Heart left ventricle (tissue), 16 donors: ENCODE results near the gene ERRFI1. TPM values are rescaled to one million over a fixed set of nuclear protein-coding genes. Genes with fewer than 3 reads are reported as not detected.

ENCODE experiments used
- ATAC-seq, 4 donors: fragments of 200-7000 bp; cut with Tn5 transposase; one replicate each; pipeline ENCODE4 v1.9.1; 2020 to 2022; ENCODE audit warnings: moderate library complexity in 4 of 4, mild to moderate bottlenecking in 3 of 4, moderate number of reproducible peaks in 1 of 4
- DNase-seq, 5 donors: peaks; one replicate each; pipeline ENCODE4 v3.0.0-alpha.2; 2020
- H3K27ac ChIP-seq, 12 donors: fragments of 200-600 bp; sonication (generic) in 4 of 12; one replicate each; pipeline versions ENCODE4 v1.5.0 to v1.8.0; 2016 to 2022; ENCODE audit warnings: mild to moderate bottlenecking in 2 of 12
- H3K27me3 ChIP-seq, 9 donors: fragments of 200-600 bp; sonication (generic) in 2 of 9; one replicate each; pipeline versions ENCODE4 v1.5.1 to v1.8.0; 2016 to 2022; ENCODE audit warnings: mild to moderate bottlenecking in 3 of 9
- H3K36me3 ChIP-seq, 9 donors: fragments of 200-600 bp; sonication (generic) in 2 of 9; one replicate each; pipeline versions ENCODE4 v1.5.0 to v1.8.0; 2018 to 2022; ENCODE audit warnings: mild to moderate bottlenecking in 2 of 9
- H3K4me1 ChIP-seq, 12 donors: fragments of 200-600 bp; sonication (generic) in 4 of 12; one replicate each; pipeline versions ENCODE4 v1.5.0 to v1.8.0; 2016 to 2022; ENCODE audit warnings: mild to moderate bottlenecking in 3 of 12
- H3K4me3 ChIP-seq, 12 donors: fragments of 200-600 bp; sonication (generic) in 4 of 12; one replicate each; pipeline versions ENCODE4 v1.5.0 to v1.8.0; 2017 to 2022; ENCODE audit warnings: mild to moderate bottlenecking in 9 of 12, moderate library complexity in 4 of 12
- H3K9me3 ChIP-seq, 12 donors: fragments of 200-600 bp; sonication (generic) in 4 of 12; one replicate each; pipeline versions ENCODE4 v1.5.0 to v1.8.0; 2016 to 2022; ENCODE audit warnings: mild to moderate bottlenecking in 1 of 12
- CTCF ChIP-seq, 12 donors: fragments of 200-600 bp; sonication (generic) in 4 of 12; IDR thresholded peaks; one replicate each; pipeline versions ENCODE4 v1.5.0 to v1.8.0; 2018 to 2022; ENCODE audit warnings: antibody characterized with exemption in 12 of 12, mild to moderate bottlenecking in 5 of 12
- POLR2A ChIP-seq, 2 donors: fragments of 450-650 bp; IDR thresholded peaks; one replicate each; pipeline ENCODE4 v1.6.1; 2017; ENCODE audit warnings: antibody characterized with exemption in 2 of 2, mild to moderate bottlenecking in 2 of 2, moderate library complexity in 2 of 2
- WGBS, 4 donors: extraction: QIAGEN DNeasy Blood & Tissue Kit in 2 of 4; methylation state at CpG; one replicate each; pipeline versions ENCODE4 v1.1.5 to v1.1.7; 2013 to 2018; 5-methylcytosine and 5-hydroxymethylcytosine counted together
- intact Hi-C, 10 donors: fragments of 100-400 bp; cut with DNase I; formaldehyde crosslinking; loops; one replicate each; pipeline versions ENCODE4 v1.11.1 to v1.14.2; 2022
- polyA plus RNA-seq, 2 donors: library from polyadenylated mRNA; stranded (reverse); fragments of 200-250 nt; gene quantifications; one replicate each; pipeline ENCODE4 v1.2.3, GENCODE V29; 2013
- total RNA-seq, 9 donors: library from RNA; depleted of rRNA in 2 of 9; stranded (reverse); fragments of >200 nt in 2 of 9; fragmentation: NEBNext Ultra II Directional in 3 of 9; extraction: Animal tissue kit (Norgen Biotek cat#: 25700) in 3 of 9; gene quantifications; one replicate each; pipeline versions ENCODE4 v1.1.0 to v1.2.4, GENCODE V29; 2016 to 2023
- donor health status: ischemic (EF 13 %, LVEDD 7.1; RV severe dilation, severe dysfunction).
- donor health status: healthy with polysubstance abuse.
- donor health status: DM: no; HTN: yes; CAD: no.
- donor health status: DM: no; HTN: no; CAD: no.
- donor health status: ischemic (EF 25% LVEDD 6.9; RV normal size, moderate dysfunction).
- donor health status: ischemic (EF 25% LVEDD 5.7; RV mildly dilated, moderate dysfunction).
- donor health status: healthy.
- donor health status: DM: yes; HTN: yes; CAD: no.
- donor health status: ischemic (EF 35%, LVEDD 5.7; RV mildly dilated, moderate dysfunction).
- donor health status: nonischemic (EF 11% LVEDD 7.7; RV severe dilation, severe dysfunction).
- donor health status: DM: yes; HTN: yes; CAD: no.
- donor health status: PGD.
- donor health status: ischemic (EF 29% LVEDD 5.4; RV normal size, mild dysfunction).
- donor health status: nonischemic (EF 23%, LVEDD 6.1; RV moderate dilation, normal function).

ERRFI1 gene
- total and polyA plus RNA-seq, 11 donors, result 3.8 to 26.0 (median 12.0) TPM

GRCh38 chr1:7994827-7995226, 31.3 kb downstream of the ERRFI1 start:
- DNase-seq (no peak), ATAC-seq (no peak)
- WGBS, 4 donors, result 93 to 100% (median 95%) methylated on average over 1 of the region's 1 CpG
- H3K27me3 ChIP-seq, result no peaks in the 10 kb centered on the region
- no peak overlapping the region for H3K4me3 ChIP-seq
- peaks cover 0 to 1% (median 0%) of the 10 kb centered on the region in 12 donors for H3K4me1 ChIP-seq
- no peak for TF ChIP-seq POLR2A (IDR thresholded peaks at IDR 0.05)
- TF ChIP-seq CTCF (IDR thresholded peaks at IDR 0.05), result no peak
- intact Hi-C loops, result no loop called here
- H3K27ac ChIP-seq, result no peak overlapping the region
- no peaks in the 10 kb centered on the region for H3K9me3 ChIP-seq
- H3K36me3 ChIP-seq, result no peaks in the 10 kb centered on the region

GRCh38 chr1:7993593-7994479, 32.3 kb downstream of the ERRFI1 start:
- no peaks in the 10 kb centered on the region for H3K9me3 ChIP-seq
- H3K36me3 ChIP-seq, result no peaks in the 10 kb centered on the region
- no peaks in the 10 kb centered on the region for H3K27me3 ChIP-seq
- peaks cover 0 to 4% (median 0%) of the 10 kb centered on the region in 12 donors for H3K4me1 ChIP-seq
- DNase-seq (no peak), ATAC-seq (no peak)
- intact Hi-C loops, result no loop called here
- no peak for TF ChIP-seq CTCF (IDR thresholded peaks at IDR 0.05)
- TF ChIP-seq POLR2A (IDR thresholded peaks at IDR 0.05), result no peak
- WGBS, 4 donors, result 91 to 93% (median 92%) methylated on average over 19 of the region's 19 CpGs
- H3K27ac ChIP-seq, result no peak overlapping the region
- H3K4me3 ChIP-seq, result no peak overlapping the region

- ATAC-seq (no peak), DNase-seq (no peak)
- TF ChIP-seq CTCF (IDR thresholded peaks at IDR 0.05) (no peak), POLR2A (IDR thresholded peaks at IDR 0.05) (no peak)
- H3K36me3 ChIP-seq, result peaks cover 0 to 2% (median under 1%) of the 10 kb centered on the region in 9 donors
- no peaks in the 10 kb centered on the region for H3K9me3 ChIP-seq
- H3K27me3 ChIP-seq, result no peaks in the 10 kb centered on the region
- intact Hi-C loops, result no loop called here
- WGBS, 4 donors, result 95 to 99% (median 97%) methylated on average over 4 of the region's 4 CpGs
- H3K27ac ChIP-seq, result no peak overlapping the region
- H3K4me3 ChIP-seq, result no peak overlapping the region
- H3K4me1 ChIP-seq, result peaks cover 0 to 4% (median 0%) of the 10 kb centered on the region in 12 donors
Measured at GRCh38 chr1:7992885-7993284, 33.2 kb downstream of the ERRFI1 start.

- Histone ChIP-seq H3K27me3 (no peaks in the 10 kb centered on the region), H3K36me3 (peaks cover 0 to 11% (median 5%) of the 10 kb centered on the region in 9 donors), H3K4me1 (peaks cover 0 to 4% (median 0%) of the 10 kb centered on the region in 12 donors), H3K9me3 (no peaks in the 10 kb centered on the region), H3K4me3 (no peak overlapping the region), H3K27ac (no peak overlapping the region)
- WGBS, 4 donors, result 93 to 96% (median 94%) methylated on average over 18 of the region's 18 CpGs
- intact Hi-C loops, result no loop called here
- no peak for ATAC-seq
- DNase-seq, result no peak
- TF ChIP-seq CTCF (IDR thresholded peaks at IDR 0.05) (no peak), POLR2A (IDR thresholded peaks at IDR 0.05) (no peak)
Measured at GRCh38 chr1:7991504-7992440, 34.3 kb downstream of the ERRFI1 start.
